ENCODE data around the gene RNF5.

DNA sequence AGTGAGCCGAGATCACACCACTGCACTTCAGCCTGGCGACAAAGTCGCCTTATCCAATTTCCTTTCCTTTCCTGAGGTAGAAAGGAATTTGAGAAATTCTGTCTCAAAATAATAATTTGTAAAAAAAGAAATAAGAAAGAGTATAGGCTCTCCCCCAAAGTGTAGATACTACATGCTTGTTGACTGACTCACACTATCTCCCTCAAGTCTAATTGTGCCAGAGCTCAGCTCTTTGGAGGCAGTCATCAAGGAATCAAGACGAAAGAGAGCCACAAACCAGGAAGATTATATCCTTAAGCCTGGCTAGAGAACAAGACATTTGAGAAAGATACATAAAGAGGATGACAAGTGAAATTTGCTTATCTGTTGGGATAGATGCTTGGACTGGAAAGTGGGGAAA, 44.4 kb upstream of the RNF5 start:
- no peak for TF ChIP-seq EZH2phosphoT487 (IDR thresholded peaks at IDR 0.05; ENCODE audit: borderline replicate concordance)
- TF ChIP-seq, protein P1, sequence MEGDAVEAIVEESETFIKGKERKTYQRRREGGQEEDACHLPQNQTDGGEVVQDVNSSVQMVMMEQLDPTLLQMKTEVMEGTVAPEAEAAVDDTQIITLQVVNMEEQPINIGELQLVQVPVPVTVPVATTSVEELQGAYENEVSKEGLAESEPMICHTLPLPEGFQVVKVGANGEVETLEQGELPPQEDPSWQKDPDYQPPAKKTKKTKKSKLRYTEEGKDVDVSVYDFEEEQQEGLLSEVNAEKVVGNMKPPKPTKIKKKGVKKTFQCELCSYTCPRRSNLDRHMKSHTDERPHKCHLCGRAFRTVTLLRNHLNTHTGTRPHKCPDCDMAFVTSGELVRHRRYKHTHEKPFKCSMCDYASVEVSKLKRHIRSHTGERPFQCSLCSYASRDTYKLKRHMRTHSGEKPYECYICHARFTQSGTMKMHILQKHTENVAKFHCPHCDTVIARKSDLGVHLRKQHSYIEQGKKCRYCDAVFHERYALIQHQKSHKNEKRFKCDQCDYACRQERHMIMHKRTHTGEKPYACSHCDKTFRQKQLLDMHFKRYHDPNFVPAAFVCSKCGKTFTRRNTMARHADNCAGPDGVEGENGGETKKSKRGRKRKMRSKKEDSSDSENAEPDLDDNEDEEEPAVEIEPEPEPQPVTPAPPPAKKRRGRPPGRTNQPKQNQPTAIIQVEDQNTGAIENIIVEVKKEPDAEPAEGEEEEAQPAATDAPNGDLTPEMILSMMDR (conservative IDR thresholded peaks at IDR 0.05; ENCODE audit: low read length), result no peak

Measured in Loucy (cell line).